Thyroid gland (tissue), 4 donors: ENCODE data around the gene GRM1. TPM values are rescaled to one million over a fixed set of nuclear protein-coding genes. Genes with fewer than 3 reads are reported as not detected.
"Not testable (repeated sequence)": the region's sequence is repeated elsewhere in the genome, so short reads cannot be mapped to it uniquely, and the experiment has no call there.

ENCODE experiments used
- DNase-seq, 2 donors: peaks; one replicate each; pipeline ENCODE4 v3.0.0-alpha.2; 2019
- H3K27ac ChIP-seq, 3 donors: fragments of 200-600 bp; sonication (generic); 1 replicate in 2 of 3; 2 replicates in 1 of 3; pipeline ENCODE4 v1.5.1; 2016 to 2019; ENCODE audit warnings: mild to moderate bottlenecking in 1 of 3, moderate library complexity in 1 of 3
- H3K27me3 ChIP-seq: fragments of 200-600 bp; sonication (generic); one replicate; pipeline ENCODE4 v1.5.1; 2019
- H3K36me3 ChIP-seq, 2 donors: fragments of 200-600 bp; sonication (generic); one replicate each; pipeline ENCODE4 v1.5.1; 2016 to 2019
- H3K4me1 ChIP-seq, 2 donors: fragments of 200-600 bp; sonication (generic); one replicate each; pipeline ENCODE4 v1.5.1; 2017 to 2019
- H3K4me3 ChIP-seq, 3 donors: fragments of 200-600 bp; sonication (generic); replicated peaks in 1 of 3; 1 replicate in 2 of 3; 2 replicates in 1 of 3; pipeline ENCODE4 v1.5.1; 2016; ENCODE audit warnings: mild to moderate bottlenecking in 1 of 3
- H3K9me3 ChIP-seq: fragments of 200-600 bp; sonication (generic); one replicate; pipeline ENCODE4 v1.5.1; 2017
- POLR2A ChIP-seq, 2 donors: fragments of 450-650 bp; IDR thresholded peaks; one replicate each; pipeline ENCODE4 v1.6.1; 2017; ENCODE audit warnings: antibody characterized with exemption in 2 of 2, mild to moderate bottlenecking in 2 of 2, moderate library complexity in 1 of 2
- WGBS, 2 donors: methylation state at CpG; one replicate each; pipeline ENCODE4 v1.1.5; 2017; 5-methylcytosine and 5-hydroxymethylcytosine counted together
- intact Hi-C: fragments of 100-400 bp; cut with DNase I; formaldehyde crosslinking; loops from one replicate; pipeline ENCODE4 v1.15.1; 2023
- total RNA-seq, 4 donors: library from RNA; depleted of rRNA; stranded (reverse); fragments of >200 nt; gene quantifications; one replicate each; pipeline ENCODE4 v1.2.3, GENCODE V29; 2016
- TF ChIP-seq, protein P1 (sequence below), 6 experiments: fragments of 200-600 bp in 3 of 6; fragments of 450-650 bp in 3 of 6; sonication (generic) in 3 of 6; IDR thresholded peaks; one replicate each; pipeline ENCODE4 v1.5.1; 2016 to 2019; ENCODE audit warnings: antibody characterized with exemption in 6 of 6, mild to moderate bottlenecking in 2 of 6, inconsistent platforms in 1 of 6, moderate library complexity in 1 of 6

Gene GRM1
- total RNA-seq, 4 donors from 2014 or later: 0.29 to 2.5 (median 0.48) TPM

DNA sequence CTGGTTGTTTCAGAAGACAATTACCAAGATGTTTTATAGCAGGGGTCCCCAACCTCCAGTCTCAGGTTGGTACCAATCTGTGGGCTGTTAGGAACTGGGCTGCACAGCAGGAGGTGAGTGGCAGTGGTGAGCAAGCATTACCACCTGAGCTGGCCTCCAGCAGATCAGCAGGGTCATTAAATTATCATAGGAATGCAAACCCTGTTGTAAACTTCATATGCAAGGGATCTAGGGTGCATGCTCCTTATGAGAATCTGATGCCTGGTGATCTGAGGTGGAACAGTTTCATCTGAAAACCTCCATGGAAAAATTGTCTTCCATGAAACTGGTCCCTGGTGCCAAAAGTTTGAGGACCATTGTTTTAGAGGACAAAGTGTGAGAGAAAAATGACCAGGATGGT lies 240.6 kb downstream of the GRM1 start:
- TF ChIP-seq, protein P1, sequence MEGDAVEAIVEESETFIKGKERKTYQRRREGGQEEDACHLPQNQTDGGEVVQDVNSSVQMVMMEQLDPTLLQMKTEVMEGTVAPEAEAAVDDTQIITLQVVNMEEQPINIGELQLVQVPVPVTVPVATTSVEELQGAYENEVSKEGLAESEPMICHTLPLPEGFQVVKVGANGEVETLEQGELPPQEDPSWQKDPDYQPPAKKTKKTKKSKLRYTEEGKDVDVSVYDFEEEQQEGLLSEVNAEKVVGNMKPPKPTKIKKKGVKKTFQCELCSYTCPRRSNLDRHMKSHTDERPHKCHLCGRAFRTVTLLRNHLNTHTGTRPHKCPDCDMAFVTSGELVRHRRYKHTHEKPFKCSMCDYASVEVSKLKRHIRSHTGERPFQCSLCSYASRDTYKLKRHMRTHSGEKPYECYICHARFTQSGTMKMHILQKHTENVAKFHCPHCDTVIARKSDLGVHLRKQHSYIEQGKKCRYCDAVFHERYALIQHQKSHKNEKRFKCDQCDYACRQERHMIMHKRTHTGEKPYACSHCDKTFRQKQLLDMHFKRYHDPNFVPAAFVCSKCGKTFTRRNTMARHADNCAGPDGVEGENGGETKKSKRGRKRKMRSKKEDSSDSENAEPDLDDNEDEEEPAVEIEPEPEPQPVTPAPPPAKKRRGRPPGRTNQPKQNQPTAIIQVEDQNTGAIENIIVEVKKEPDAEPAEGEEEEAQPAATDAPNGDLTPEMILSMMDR (IDR thresholded peaks at IDR 0.05): no peak
- no peak for TF ChIP-seq POLR2A (IDR thresholded peaks at IDR 0.05)
- H3K9me3 ChIP-seq: no peaks in the 10 kb centered on the region
- DNase-seq: no peak
- H3K27me3 ChIP-seq: no peaks in the 10 kb centered on the region
- no peaks in the 10 kb centered on the region for H3K4me1 ChIP-seq
- H3K4me3 ChIP-seq: no peak overlapping the region
- intact Hi-C loops: no loop called here
- no peaks in the 10 kb centered on the region for H3K36me3 ChIP-seq
- H3K27ac ChIP-seq: no peak overlapping the region

DNA sequence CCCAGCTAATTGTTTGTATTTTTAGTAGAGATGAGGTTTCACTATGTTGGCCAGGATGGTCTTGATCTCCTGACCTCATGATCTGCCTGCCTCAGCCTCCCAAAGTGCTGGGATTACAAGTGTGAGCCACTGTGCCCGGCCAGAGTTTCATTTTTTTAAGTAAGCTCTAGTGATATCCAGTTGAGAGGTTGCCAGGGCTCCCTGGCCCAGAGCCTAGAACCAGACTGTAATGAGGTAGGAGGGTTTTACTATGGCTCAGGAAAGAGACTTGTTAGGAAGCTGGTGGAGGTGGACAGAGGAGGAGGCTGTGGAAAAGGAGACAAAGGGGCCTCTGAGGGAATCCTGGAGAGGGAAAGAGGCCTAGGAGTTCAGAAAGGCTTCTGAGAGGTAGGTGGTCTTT lies 242.3 kb downstream of the GRM1 start:
- WGBS, 2 donors: 12 to 17% methylated on average over 1 of the region's 1 CpG

DNA sequence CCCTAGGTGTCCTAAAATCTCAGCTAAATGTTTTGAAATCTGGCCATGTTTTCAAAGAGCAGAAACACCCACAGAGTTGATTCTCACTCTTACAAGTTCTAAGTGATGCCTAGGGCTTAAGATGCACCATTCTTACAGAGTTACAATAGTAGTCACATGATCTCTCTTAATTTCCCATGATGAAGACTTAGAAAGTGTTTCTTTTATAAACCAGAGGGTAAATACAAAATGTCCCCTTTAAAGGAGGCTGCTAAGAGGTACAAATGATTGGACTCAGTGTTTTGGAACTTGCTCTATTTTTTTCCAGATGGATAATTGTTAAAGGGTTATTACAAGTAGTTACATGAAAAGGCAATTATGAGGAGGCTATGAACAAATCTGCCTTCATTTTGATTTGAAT lies 244.6 kb downstream of the GRM1 start:
- Histone ChIP-seq H3K9me3 (no peaks in the 10 kb centered on the region), H3K27ac (no peak overlapping the region), H3K4me3 (no peak overlapping the region), H3K27me3 (no peaks in the 10 kb centered on the region), H3K4me1 (no peaks in the 10 kb centered on the region), H3K36me3 (no peaks in the 10 kb centered on the region)
- no peak for DNase-seq
- intact Hi-C loops: no loop called here
- TF ChIP-seq POLR2A (IDR thresholded peaks at IDR 0.05): no peak
- TF ChIP-seq, protein P1 (IDR thresholded peaks at IDR 0.05): no peak

More for the DNA sequence above, 242.3 kb downstream of the GRM1 start:
- H3K4me3 ChIP-seq, H3K27ac ChIP-seq, H3K4me1 ChIP-seq, H3K36me3 ChIP-seq, H3K9me3 ChIP-seq, H3K27me3 ChIP-seq, intact Hi-C loops: not testable (repeated sequence)
- DNase-seq: peak; percentile 52 to 85

DNA sequence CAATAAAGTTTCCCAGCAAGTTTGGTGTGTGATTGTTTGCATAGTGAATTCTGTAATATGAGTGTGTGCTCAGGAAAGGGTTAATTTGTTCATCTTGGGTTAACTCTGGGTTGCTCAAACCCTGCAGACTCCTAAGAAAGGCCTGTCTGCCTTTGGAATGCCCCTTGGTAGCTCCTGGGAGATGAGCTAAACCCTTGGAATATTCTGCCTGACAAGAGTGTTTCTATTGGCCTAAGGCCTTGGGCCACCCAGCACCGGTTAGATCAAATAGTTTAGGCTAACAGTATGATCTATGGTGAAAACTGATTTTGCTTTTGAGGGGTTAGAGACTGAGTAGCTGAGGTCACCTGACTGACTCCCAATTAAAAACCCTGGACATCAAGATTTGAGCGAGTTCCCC lies 248.3 kb downstream of the GRM1 start:
- H3K36me3 ChIP-seq: no peaks in the 10 kb centered on the region
- intact Hi-C loops: no loop called here
- no peak overlapping the region for H3K27ac ChIP-seq
- H3K4me1 ChIP-seq: no peaks in the 10 kb centered on the region
- no peaks in the 10 kb centered on the region for H3K9me3 ChIP-seq
- no peak overlapping the region for H3K4me3 ChIP-seq
- WGBS, 2 donors: 61 to 63% methylated on average over 2 of the region's 2 CpGs
- H3K27me3 ChIP-seq: no peaks in the 10 kb centered on the region
- no peak for TF ChIP-seq POLR2A (IDR thresholded peaks at IDR 0.05)
- TF ChIP-seq, protein P1 (IDR thresholded peaks at IDR 0.05): no peak
- DNase-seq: no peak

DNA sequence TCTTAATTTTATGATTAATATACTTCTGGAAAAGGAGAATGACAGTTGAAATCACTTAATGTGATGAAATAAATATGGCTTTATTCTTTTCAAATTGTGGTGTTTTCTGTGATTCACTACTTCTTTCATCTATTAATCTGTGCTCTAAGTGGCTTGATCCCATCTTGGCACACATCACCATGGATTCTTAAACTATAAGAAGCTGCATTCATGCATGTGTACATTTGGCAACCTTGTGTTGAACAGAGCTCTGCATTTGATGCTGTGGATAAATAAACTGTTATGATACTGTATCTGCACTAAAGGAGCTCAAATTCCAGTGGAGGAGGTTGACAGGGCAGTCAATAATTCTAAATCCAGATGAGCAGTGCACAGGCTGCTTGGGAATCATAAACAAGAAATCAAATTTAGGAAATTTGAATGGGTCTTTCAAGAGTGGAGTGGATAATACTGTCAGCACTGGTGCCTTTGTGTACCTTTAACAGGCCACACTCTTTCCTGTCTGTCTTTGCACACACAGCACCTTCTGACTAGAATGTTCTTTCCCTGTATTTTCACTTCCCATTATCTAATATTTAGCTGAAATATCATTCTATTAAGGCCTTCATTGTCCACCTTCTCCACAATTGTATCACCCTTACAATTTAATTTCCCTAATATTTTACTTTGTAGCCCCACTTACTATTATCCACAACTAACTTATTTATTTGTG lies 252.9 kb downstream of the GRM1 start:
- TF ChIP-seq, protein P1 (IDR thresholded peaks at IDR 0.05): no peak
- no peak for TF ChIP-seq POLR2A (IDR thresholded peaks at IDR 0.05)
- H3K9me3 ChIP-seq: no peaks in the 10 kb centered on the region
- H3K4me3 ChIP-seq: no peak overlapping the region
- no peaks in the 10 kb centered on the region for H3K36me3 ChIP-seq
- intact Hi-C loops: no loop called here
- H3K27ac ChIP-seq: no peak overlapping the region
- H3K27me3 ChIP-seq: no peaks in the 10 kb centered on the region
- no peaks in the 10 kb centered on the region for H3K4me1 ChIP-seq
- no peak for DNase-seq

DNA sequence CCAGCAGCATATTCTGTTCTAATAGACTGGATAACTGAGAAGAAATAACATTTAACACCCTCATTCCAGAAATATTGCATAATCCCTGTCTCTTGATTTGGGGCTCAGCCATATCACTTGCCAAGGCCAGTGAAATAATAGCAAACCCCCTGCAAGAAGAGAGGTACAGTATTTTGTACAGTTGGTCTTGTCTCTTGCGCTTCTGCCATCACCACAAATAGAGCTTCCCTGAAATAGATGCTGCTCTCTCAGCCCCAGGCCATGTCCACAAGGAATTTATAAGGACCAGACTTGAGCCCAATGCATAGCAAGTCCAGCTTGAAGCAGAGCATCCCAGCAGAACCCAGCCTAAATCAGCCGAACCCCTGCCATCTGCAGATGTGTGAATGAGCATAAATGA lies 254.0 kb downstream of the GRM1 start:
- WGBS, 2 donors: 88 to 93% methylated on average over 2 of the region's 2 CpGs
- no peak for DNase-seq
- Histone ChIP-seq H3K27ac (no peak overlapping the region), H3K27me3 (no peaks in the 10 kb centered on the region), H3K4me3 (no peak overlapping the region), H3K9me3 (no peaks in the 10 kb centered on the region), H3K4me1 (no peaks in the 10 kb centered on the region), H3K36me3 (no peaks in the 10 kb centered on the region)
- intact Hi-C loops: no loop called here
- no peak for TF ChIP-seq POLR2A (IDR thresholded peaks at IDR 0.05)
- TF ChIP-seq, protein P1 (IDR thresholded peaks at IDR 0.05): no peak
